HUDEP-2 (cell line): ENCODE data around the gene GAREM1.
"Not testable (repeated sequence)": the region's sequence is repeated elsewhere in the genome, so short reads cannot be mapped to it uniquely, and the experiment has no call there.

Source experiments
- DNase-seq, 76 experiments: peaks; one replicate each; lab custom pipeline; 2025; ENCODE audit not compliant: unreplicated experiment in 76 of 76; lab: John Stamatoyannopoulos, UW

GAREM1 gene

DNA sequence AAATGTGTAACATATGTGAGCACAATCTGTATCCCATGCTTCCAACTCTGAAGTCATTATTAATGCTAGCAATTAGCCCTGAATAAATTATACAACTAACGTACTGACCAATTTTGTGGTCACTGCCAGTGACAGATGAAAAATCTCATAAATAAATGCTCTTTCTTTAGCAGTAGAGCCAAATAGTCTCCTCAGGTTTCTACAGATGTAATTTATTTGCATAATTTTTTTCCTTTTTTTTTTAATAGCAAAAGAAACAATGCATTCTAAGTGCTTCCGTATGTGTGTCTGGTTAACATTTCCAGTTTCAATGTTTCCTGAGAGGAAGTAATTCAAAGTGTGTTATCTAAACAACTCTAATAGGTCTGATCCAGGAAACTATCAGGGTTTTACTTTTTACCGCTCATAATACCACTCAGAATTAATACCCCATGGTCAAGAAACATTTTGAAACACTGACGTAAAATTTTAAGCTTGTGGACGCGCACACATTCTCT, 172.5 kb downstream of the GAREM1 start:
- DNase-seq: no peak

- no peak for DNase-seq
These were observed 173.0 kb downstream of the GAREM1 start for GRCh38 chr18:32297579-32298170.

- DNase-seq: no peak
These were observed 173.8 kb downstream of the GAREM1 start for GRCh38 chr18:32296851-32297250.

- no peak for DNase-seq
These were observed 175.1 kb downstream of the GAREM1 start for GRCh38 chr18:32295604-32296003.

GRCh38 chr18:32293107-32293506, 177.6 kb downstream of the GAREM1 start:
- no peak for DNase-seq

DNA sequence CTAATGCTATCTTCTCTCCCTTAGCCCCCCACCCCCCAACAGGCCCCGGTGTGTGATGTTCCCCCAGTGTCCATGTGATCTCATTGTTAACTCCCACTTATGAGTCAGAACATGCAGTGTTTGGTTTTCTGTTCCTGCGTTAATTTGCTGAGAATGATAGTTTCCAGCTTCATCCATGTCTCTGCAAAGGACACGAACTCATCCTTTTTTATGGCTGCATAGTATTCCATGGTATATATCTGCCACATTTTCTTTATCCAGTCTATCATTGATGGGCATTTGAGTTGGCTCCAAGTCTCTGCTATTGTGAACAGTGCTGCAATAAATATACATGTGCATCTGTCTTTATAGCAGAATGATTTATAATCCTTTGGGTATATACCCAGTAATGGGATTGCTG, 179.1 kb downstream of the GAREM1 start:
- DNase-seq: not testable (repeated sequence)

GRCh38 chr18:32290810-32291209, 179.9 kb downstream of the GAREM1 start:
- DNase-seq: no peak

DNA sequence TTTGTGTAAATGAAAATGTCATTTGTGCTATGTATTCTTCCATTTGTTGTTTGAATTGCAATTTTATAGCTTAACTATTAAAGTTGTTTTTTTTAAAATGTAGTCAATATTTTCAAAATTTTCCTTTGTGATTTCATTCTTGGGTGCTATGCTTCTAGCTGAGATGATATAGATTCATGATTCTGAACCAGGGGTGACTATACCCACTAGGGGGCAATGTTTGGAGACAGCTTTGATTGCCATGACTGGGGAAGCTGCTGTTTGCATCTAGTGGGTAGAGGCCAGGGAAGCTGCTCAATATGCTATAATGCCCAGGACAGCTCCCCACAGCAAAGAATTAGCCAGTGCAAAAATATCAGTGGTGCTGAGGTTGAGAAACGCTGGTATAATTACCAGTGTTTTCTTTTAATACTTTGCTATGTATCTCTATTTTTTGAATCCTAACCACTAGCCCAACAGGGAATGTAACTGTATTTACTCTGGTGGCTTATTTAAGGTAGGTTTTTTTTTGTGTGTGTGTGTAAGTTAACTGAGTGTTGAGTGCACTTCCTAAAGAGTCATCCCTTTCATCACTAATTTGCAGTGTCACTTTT, 181.1 kb downstream of the GAREM1 start:
- peak in 45 of 76 experiments; percentile 0 to 76 (median 31) for DNase-seq

DNA sequence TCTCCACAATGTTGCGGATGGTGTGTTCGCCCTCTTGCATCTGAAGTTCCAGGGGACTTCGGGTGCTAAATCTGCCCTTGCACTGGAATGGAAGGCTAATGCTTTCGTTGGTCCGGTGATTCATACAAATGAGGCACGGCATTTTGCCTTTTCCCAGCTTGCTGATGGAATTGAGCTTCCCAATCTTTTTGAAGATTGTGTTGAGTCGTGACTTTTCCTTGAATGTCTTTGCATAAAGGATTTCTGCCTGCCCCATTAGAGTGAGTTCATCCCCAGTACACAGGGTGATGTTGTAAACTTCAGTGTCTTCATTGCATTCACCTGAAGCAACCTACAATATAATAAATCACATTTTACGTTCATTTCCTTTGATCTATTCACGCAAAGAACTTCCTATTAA, 182.8 kb downstream of the GAREM1 start:
- no peak for DNase-seq

GRCh38 chr18:32287249-32287648, 183.4 kb downstream of the GAREM1 start:
- DNase-seq: no peak

DNA sequence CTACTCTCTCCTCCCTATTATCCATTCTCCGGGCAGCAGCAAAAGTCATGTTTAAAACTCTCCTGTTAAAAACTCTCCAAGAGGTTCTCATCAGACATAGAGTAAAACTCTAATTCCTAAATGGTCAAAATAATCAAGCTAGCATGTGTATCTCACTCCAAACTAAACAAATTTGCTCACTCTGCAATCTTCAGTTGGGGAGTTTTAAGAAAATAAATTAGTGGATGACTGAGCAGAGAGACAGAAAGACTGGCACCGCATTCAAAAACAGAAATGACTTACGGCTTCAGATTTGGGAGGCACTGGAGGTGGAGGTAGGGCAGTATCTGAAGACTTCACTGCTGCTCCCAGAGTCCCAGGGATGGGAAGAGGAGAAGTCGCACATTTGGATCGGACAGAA, 183.9 kb downstream of the GAREM1 start:
- no peak for DNase-seq

GRCh38 chr18:32284284-32284683, 186.4 kb downstream of the GAREM1 start:
- no peak for DNase-seq

- DNase-seq: no peak
These were observed 189.8 kb downstream of the GAREM1 start for GRCh38 chr18:32280911-32281310.

GRCh38 chr18:32280188-32280783, 190.4 kb downstream of the GAREM1 start:
- DNase-seq: no peak

GRCh38 chr18:32278177-32278799, 192.4 kb downstream of the GAREM1 start:
- no peak for DNase-seq

DNA sequence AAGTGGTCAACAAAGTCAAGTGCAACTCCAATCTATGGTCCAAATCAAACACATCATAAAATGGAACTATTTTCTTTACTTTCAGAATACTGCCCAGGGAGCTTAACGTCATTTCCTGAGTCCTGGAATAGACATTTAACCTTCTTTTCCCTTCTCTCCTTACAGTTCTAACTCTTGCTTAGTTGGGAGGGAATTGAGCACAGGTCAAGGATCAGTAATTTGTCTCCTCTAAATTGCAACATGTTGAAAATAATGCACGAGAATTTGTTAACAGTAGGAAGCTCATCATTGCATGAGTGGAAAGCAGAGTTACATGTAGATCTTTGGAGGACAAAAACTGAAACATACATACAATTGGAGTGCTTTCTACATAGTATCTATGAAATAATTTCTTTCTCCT, 193.1 kb downstream of the GAREM1 start:
- DNase-seq: no peak

GRCh38 chr18:32276906-32277305, 193.8 kb downstream of the GAREM1 start:
- DNase-seq: no peak

DNA sequence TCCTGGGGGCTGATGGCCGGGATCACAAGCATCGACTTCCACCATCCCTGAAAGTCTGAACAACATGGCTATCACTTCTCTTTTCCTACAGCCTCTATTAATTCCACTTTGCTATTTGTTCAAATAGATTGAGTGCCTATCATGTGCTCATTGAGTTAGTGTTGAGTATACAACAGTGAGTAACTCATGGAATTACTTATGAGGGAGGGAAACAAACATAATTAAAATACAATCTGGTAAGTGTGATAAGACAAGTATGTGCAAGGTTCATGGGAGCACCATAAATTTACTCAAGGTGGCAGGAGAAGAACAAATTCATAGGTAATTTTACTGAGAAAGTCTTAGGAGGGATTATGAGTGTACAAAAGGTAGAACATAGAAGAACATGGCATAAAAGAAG, 194.4 kb downstream of the GAREM1 start:
- no peak for DNase-seq

GRCh38 chr18:32275221-32275620, 195.5 kb downstream of the GAREM1 start:
- no peak for DNase-seq

- DNase-seq: no peak
These were observed 196.4 kb downstream of the GAREM1 start for GRCh38 chr18:32274307-32274706.

DNA sequence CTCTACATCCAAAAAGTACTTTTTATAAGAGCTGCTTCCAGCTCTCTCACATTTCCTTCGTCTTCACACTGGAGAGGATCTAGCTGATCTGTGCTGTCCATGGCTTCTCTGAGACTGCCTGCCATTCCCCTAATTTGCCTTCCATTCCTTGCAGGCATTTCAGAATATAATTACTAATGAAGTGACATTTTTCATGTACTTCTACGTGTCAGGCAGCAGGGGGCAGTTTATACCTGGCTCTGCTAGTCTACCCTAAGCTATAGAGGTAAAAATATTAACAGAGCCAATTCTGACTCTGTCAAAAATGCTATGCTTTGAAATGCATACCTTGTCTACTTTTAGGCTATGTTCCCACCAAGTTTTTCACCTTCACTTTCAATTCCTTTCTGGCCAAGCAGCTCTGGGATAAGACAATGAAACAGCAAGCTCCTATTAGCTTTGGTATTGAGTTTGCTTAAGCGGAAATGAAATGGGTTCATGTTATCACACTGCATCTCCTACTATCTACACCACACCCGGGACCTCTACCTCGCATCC, 198.9 kb downstream of the GAREM1 start:
- peak in 14 of 76 experiments; percentile 3 to 48 (median 17) for DNase-seq
